Endothelial cell of umbilical vein (primary cell): Measurements from ENCODE around the gene HRH2. TPM values are rescaled to one million over a fixed set of nuclear protein-coding genes. Genes with fewer than 3 reads are reported as not detected.

ENCODE experiments used
- BruUV-seq: library from RNA; stranded (reverse); fragments of 400-500 nt; replicated peaks from 2 replicates; lab custom pipeline; 2021; lab: Mats Ljungman, UMichigan
- CTCF ChIA-PET: fragments of 300-600, 350-600 bp; sonication (Branson Sonifier 250); formaldehyde crosslinking; loops from one replicate; lab custom pipeline; 2021; ENCODE audit warnings: antibody characterized with exemption, inconsistent platforms; lab: Charles Lee
- POLR2A ChIA-PET: fragments of 300-600, 350-600 bp; sonication (Branson Sonifier 250); formaldehyde crosslinking; loops from one replicate; lab custom pipeline; 2021; ENCODE audit warnings: antibody characterized with exemption, inconsistent platforms; lab: Charles Lee
- DNase-seq: peaks from one replicate; pipeline ENCODE4 v3.0.0-alpha.2; 2011; ENCODE audit warnings: low read depth, low spot score
- FAIRE-seq: peaks from 2 replicates; lab custom pipeline; 2011; peaks lifted over from hg19 to GRCh38; lab: Jason Lieb, UNC
- H2AFZ ChIP-seq: 2 replicates; pipeline ENCODE4 v1.6.0; 2012; ENCODE audit warnings: low read depth, low read length, control low read depth, inconsistent platforms
- H3K27ac ChIP-seq: 2 replicates; pipeline ENCODE4 v1.5.1; 2011; ENCODE audit warnings: low read depth, mild to moderate bottlenecking, control low read depth, low read length, moderate library complexity; ENCODE audit not compliant: insufficient read depth
- H3K27me3 ChIP-seq, 2 experiments: 2 replicates each; pipeline versions ENCODE4 v1.6.0 to v1.6.1; 2011; ENCODE audit warnings: low read length in 2 of 2, mixed read lengths in 1 of 2; ENCODE audit not compliant: control insufficient read depth in 2 of 2, insufficient read depth in 2 of 2
- H3K36me3 ChIP-seq, 2 experiments: 2 replicates in 1 of 2; 3 replicates in 1 of 2; pipeline ENCODE4 v1.5.1; 2011; ENCODE audit warnings: low read length in 2 of 2, mild to moderate bottlenecking in 1 of 2, moderate library complexity in 1 of 2; ENCODE audit not compliant: control insufficient read depth in 2 of 2, insufficient read depth in 2 of 2; ENCODE audit errors: extremely low read depth in 1 of 2
- H3K4me1 ChIP-seq: 3 replicates; pipeline ENCODE4 v1.5.1; 2011; ENCODE audit warnings: mild to moderate bottlenecking, low read length; ENCODE audit not compliant: control insufficient read depth, insufficient read depth; ENCODE audit errors: extremely low read depth
- H3K4me2 ChIP-seq: 2 replicates; pipeline ENCODE4 v1.6.1; 2011; ENCODE audit warnings: low read length, control low read depth, mixed read lengths; ENCODE audit not compliant: insufficient read depth
- H3K4me3 ChIP-seq, 3 experiments: fragments of 200-600 bp in 1 of 3; sonication (generic), shearing (Covaris generic) in 1 of 3; replicated peaks in 1 of 3; 2 replicates each; pipeline ENCODE4 v1.5.1; 2011 to 2016; ENCODE audit warnings: control low read depth in 3 of 3, low read length in 3 of 3, mild to moderate bottlenecking in 2 of 3, inconsistent platforms in 1 of 3, low read depth in 1 of 3, moderate library complexity in 1 of 3; ENCODE audit not compliant: insufficient read depth in 1 of 3
- H3K79me2 ChIP-seq: 2 replicates; pipeline ENCODE4 v1.6.0; 2012; ENCODE audit warnings: low read length, inconsistent platforms; ENCODE audit not compliant: control insufficient read depth, insufficient read depth
- H3K9ac ChIP-seq: replicated peaks from 2 replicates; pipeline ENCODE3; 2011; ENCODE audit warnings: low read length, control low read depth; ENCODE audit not compliant: insufficient read depth; ENCODE audit errors: extremely low read depth
- H3K9me1 ChIP-seq: replicated peaks from 3 replicates; pipeline ENCODE4 v1.6.0; 2011; ENCODE audit warnings: mild to moderate bottlenecking, low read length; ENCODE audit not compliant: control insufficient read depth, insufficient read depth; ENCODE audit errors: extremely low read depth
- H3K9me3 ChIP-seq: replicated peaks from 2 replicates; pipeline ENCODE4 v1.5.1; 2012; ENCODE audit warnings: low read length, inconsistent platforms; ENCODE audit not compliant: control insufficient read depth, insufficient read depth
- H4K20me1 ChIP-seq: replicated peaks from 2 replicates; pipeline ENCODE3; 2011; ENCODE audit warnings: mild to moderate bottlenecking, low read length; ENCODE audit not compliant: control insufficient read depth, insufficient read depth; ENCODE audit errors: extremely low read depth
- CTCF ChIP-seq, 2 donors: IDR thresholded peaks; 1 replicate in 1 of 2; 2 replicates in 1 of 2; pipeline ENCODE4 v1.5.1; 2011; ENCODE audit warnings: low read length in 2 of 2, mild to moderate bottlenecking in 2 of 2, moderate library complexity in 2 of 2, control low read depth in 1 of 2, inconsistent platforms in 1 of 2, low read depth in 1 of 2; ENCODE audit not compliant: insufficient read depth in 1 of 2; ENCODE audit errors: extremely low read depth in 1 of 2
- FOS ChIP-seq: IDR thresholded peaks from 2 replicates; pipeline ENCODE4 v1.6.1; 2011; ENCODE audit warnings: mild to moderate bottlenecking, low read length, moderate library complexity, borderline replicate concordance; ENCODE audit not compliant: insufficient read depth
- GATA2 ChIP-seq: IDR thresholded peaks from 2 replicates; pipeline ENCODE4 v1.7.0; 2011; ENCODE audit warnings: low read depth, mild to moderate bottlenecking, moderate library complexity, mixed read lengths, low read length; ENCODE audit not compliant: insufficient read length, insufficient read depth
- JUN ChIP-seq: IDR thresholded peaks from 2 replicates; pipeline ENCODE4 v1.6.1; 2011; ENCODE audit warnings: borderline replicate concordance, low read depth; ENCODE audit not compliant: insufficient read length, insufficient read depth
- MAX ChIP-seq: IDR thresholded peaks from 2 replicates; pipeline ENCODE4 v1.6.1; 2011; ENCODE audit not compliant: insufficient read depth, insufficient read length
- MYC ChIP-seq: IDR thresholded peaks from one replicate; pipeline ENCODE4 v1.6.1; 2011; ENCODE audit warnings: mild to moderate bottlenecking, low read depth, low read length
- POLR2A ChIP-seq: IDR thresholded peaks from 2 replicates; pipeline ENCODE4 v1.6.1; 2012; ENCODE audit warnings: low read depth, mild to moderate bottlenecking, control low read depth, low read length
- dilution Hi-C: fragments of 300-500 bp; cut with MboI; formaldehyde crosslinking; loops from one replicate; pipeline ENCODE4 v1.15.0; 2019; ENCODE audit warnings: low sequenced_read_pairs; ENCODE audit not compliant: extremely low pct_ligation_motif_present
- intact Hi-C: fragments of 100-400 bp; cut with micrococcal nuclease; formaldehyde crosslinking; loops from one replicate; pipeline ENCODE4 v1.10.0; 2022
- polyA plus RNA-seq, 4 experiments: library from polyadenylated mRNA; depleted of rRNA in 3 of 4; stranded (reverse) in 3 of 4; unstranded in 1 of 4; fragments of >200 nt; gene quantifications; 2 replicates each; pipeline versions ENCODE4 v1.2.1 to v1.2.3, GENCODE V29; 2011 to 2012; ENCODE audit warnings: missing spikeins in 1 of 4
- total RNA-seq: library from RNA; stranded (reverse); gene quantifications from 2 replicates; pipeline ENCODE4 v1.2.3, GENCODE V29; 2021

The HRH2 gene
- total and polyA plus RNA-seq, 2 donors (not counting 3 experiments of a cell fraction or from before 2014, with no cell fraction given), result not detected

GRCh38 chr5:175724314-175725275 is 66.7 kb downstream of the HRH2 start:
- H3K4me3 ChIP-seq, result no peak overlapping the region
- BruUV-seq, result no TSS peak
- H3K79me2 ChIP-seq, result no peaks in the 10 kb centered on the region
- H3K27ac ChIP-seq, result no peak overlapping the region
- H2AFZ ChIP-seq, result no peak overlapping the region
- no peaks in the 10 kb centered on the region for H3K9me3 ChIP-seq
- no peak overlapping the region for H3K9ac ChIP-seq
- dilution Hi-C loops, result no loop called here
- no peak for TF ChIP-seq MYC
- no peak for TF ChIP-seq JUN
- TF ChIP-seq GATA2, result no peak
- TF ChIP-seq FOS, result no peak
- no peak for TF ChIP-seq POLR2A
- TF ChIP-seq MAX, result no peak
- TF ChIP-seq CTCF (IDR thresholded peaks at IDR 0.05; ENCODE audit: extremely low read depth in 1 of 2, insufficient read depth in 1 of 2, low read depth in 1 of 2, low read length in 2 of 2), result no peak
- no peak for FAIRE-seq
- no peaks in the 10 kb centered on the region for H3K9me1 ChIP-seq
- no peak overlapping the region for H3K4me2 ChIP-seq
- POLR2A ChIA-PET, result no interaction called here
- H3K4me1 ChIP-seq, result no peaks in the 10 kb centered on the region
- no peaks in the 10 kb centered on the region for H3K36me3 ChIP-seq
- no peaks in the 10 kb centered on the region for H4K20me1 ChIP-seq
- intact Hi-C loops, result loop anchor here (10.0 kb wide), 1 partner anchor 150 kb away; the partner anchor contains the start of gene CPLX2
- CTCF ChIA-PET, result no interaction called here
- no peaks in the 10 kb centered on the region for H3K27me3 ChIP-seq
- no peak for DNase-seq
